ENCODE results near the gene TCEAL4.

GRCh38 chrX:103536732-103537131 is 48.6 kb upstream of the TCEAL4 start:
- TF ChIP-seq CTCF (IDR thresholded peaks at IDR 0.05; ENCODE audit: low read length) (no peak), EZH2 (optimal IDR thresholded peaks at IDR 0.05; ENCODE audit: low read depth, low read length) (no peak)
